Right lobe of liver (tissue), 6 donors: ENCODE measurements around the gene GPRC5C. TPM values are rescaled to one million over a fixed set of nuclear protein-coding genes. Genes with fewer than 3 reads are reported as not detected.
A peak's percentile ranks its signal among the peaks of the same experiment; 100 is the strongest.

Source experiments
- ATAC-seq, 4 donors: fragments of 200-7000 bp; cut with Tn5 transposase; one replicate each; pipeline ENCODE4 v1.9.1; 2020; ENCODE audit warnings: mild to moderate bottlenecking in 4 of 4, moderate library complexity in 4 of 4
- DNase-seq, 3 donors: peaks; one replicate each; pipeline ENCODE4 v3.0.0-alpha.2; 2020
- H3K27ac ChIP-seq, 3 donors: fragments of 200-600 bp; one replicate each; pipeline ENCODE4 v1.8.0; 2022
- H3K27me3 ChIP-seq, 2 donors: fragments of 200-600 bp; one replicate each; pipeline ENCODE4 v1.8.0; 2022
- H3K36me3 ChIP-seq, 4 donors: fragments of 200-600 bp; sonication (generic) in 1 of 4; one replicate each; pipeline versions ENCODE4 v1.5.1 to v1.8.0; 2017 to 2022; ENCODE audit warnings: control low read depth in 1 of 4
- H3K4me1 ChIP-seq, 4 donors: fragments of 200-600 bp; sonication (generic) in 1 of 4; one replicate each; pipeline versions ENCODE4 v1.5.1 to v1.8.0; 2017 to 2022; ENCODE audit warnings: control low read depth in 1 of 4
- H3K4me3 ChIP-seq, 3 donors: fragments of 200-600 bp; one replicate each; pipeline ENCODE4 v1.8.0; 2022
- H3K9me3 ChIP-seq, 4 donors: fragments of 200-600 bp; sonication (generic) in 1 of 4; one replicate each; pipeline versions ENCODE4 v1.5.1 to v1.8.0; 2017 to 2022; ENCODE audit warnings: control low read depth in 1 of 4
- POLR2A ChIP-seq: fragments of 450-650 bp; IDR thresholded peaks from one replicate; pipeline ENCODE4 v1.6.1; 2017; ENCODE audit warnings: antibody characterized with exemption, mild to moderate bottlenecking
- WGBS: methylation state at CpG from one replicate; pipeline ENCODE4 v1.1.6; 2018; ENCODE audit warnings: low coverage, low lambda C conversion rate; ENCODE audit not compliant: insufficient coverage; ENCODE audit errors: missing lambda C conversion rate; 5-methylcytosine and 5-hydroxymethylcytosine counted together
- intact Hi-C, 2 donors: fragments of 100-400 bp; cut with DNase I; formaldehyde crosslinking; loops; one replicate each; pipeline versions ENCODE4 v1.11.2 to v1.14.1; 2022
- total RNA-seq, 6 experiments: library from RNA; depleted of rRNA in 2 of 6; stranded (reverse); fragments of >200 nt in 2 of 6; fragmentation: NEBNext Ultra II Directional in 3 of 6; extraction: Animal tissue kit (Norgen Biotek cat#: 25700) in 3 of 6; gene quantifications; one replicate each; pipeline versions ENCODE4 v1.1.0 to v1.2.4, GENCODE V29; 2016 to 2023
- TF ChIP-seq, protein P1 (sequence below), 4 donors: fragments of 200-600 bp in 3 of 4; fragments of 450-650 bp in 1 of 4; IDR thresholded peaks; one replicate each; pipeline versions ENCODE4 v1.5.1 to v1.8.0; 2016 to 2022; ENCODE audit warnings: antibody characterized with exemption in 4 of 4, mild to moderate bottlenecking in 2 of 4
- donor health status: DM: no; HTN: yes; CAD: no.
- donor health status: DM: no; HTN: no; CAD: no.
- donor health status: DM: no; HTN: no; CAD: no.
- donor health status: DM: no; HTN: yes; CAD: no.
- donor health status: DM: no; HTN: yes; CAD: no.

Gene GPRC5C
- total RNA-seq, 6 experiments from 2014 or later = 120 to 215 (median 131) TPM

- intact Hi-C loops = no loop called here
- Histone ChIP-seq H3K4me3 (peak overlapping the region; percentile 34 to 58 (median 36)), H3K36me3 (peaks cover 0 to 4% (median 0%) of the 10 kb centered on the region in 4 donors), H3K4me1 (peaks cover 0 to 73% (median 29%) of the 10 kb centered on the region in 4 donors), H3K27ac (peak overlapping the region; percentile 83 to 99 (median 92)), H3K9me3 (no peaks in the 10 kb centered on the region), H3K27me3 (no peaks in the 10 kb centered on the region)
- DNase-seq (peak; percentile 69 to 91 (median 89)), ATAC-seq (peak; percentile 48 to 63 (median 59))
- WGBS = 33% methylated on average over 8 of the region's 22 CpGs
- TF ChIP-seq POLR2A = peak; percentile 64
- TF ChIP-seq, protein P1, sequence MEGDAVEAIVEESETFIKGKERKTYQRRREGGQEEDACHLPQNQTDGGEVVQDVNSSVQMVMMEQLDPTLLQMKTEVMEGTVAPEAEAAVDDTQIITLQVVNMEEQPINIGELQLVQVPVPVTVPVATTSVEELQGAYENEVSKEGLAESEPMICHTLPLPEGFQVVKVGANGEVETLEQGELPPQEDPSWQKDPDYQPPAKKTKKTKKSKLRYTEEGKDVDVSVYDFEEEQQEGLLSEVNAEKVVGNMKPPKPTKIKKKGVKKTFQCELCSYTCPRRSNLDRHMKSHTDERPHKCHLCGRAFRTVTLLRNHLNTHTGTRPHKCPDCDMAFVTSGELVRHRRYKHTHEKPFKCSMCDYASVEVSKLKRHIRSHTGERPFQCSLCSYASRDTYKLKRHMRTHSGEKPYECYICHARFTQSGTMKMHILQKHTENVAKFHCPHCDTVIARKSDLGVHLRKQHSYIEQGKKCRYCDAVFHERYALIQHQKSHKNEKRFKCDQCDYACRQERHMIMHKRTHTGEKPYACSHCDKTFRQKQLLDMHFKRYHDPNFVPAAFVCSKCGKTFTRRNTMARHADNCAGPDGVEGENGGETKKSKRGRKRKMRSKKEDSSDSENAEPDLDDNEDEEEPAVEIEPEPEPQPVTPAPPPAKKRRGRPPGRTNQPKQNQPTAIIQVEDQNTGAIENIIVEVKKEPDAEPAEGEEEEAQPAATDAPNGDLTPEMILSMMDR (IDR thresholded peaks at IDR 0.05) = no peak
Measured at GRCh38 chr17:74452841-74453661, 21.2 kb downstream of the GPRC5C start.

GRCh38 chr17:74453665-74454196, 21.8 kb downstream of the GPRC5C start:
- intact Hi-C loops = no loop called here
- Histone ChIP-seq H3K27ac (peak overlapping the region; percentile 83 to 99 (median 92)), H3K4me3 (peak overlapping the region; percentile 34 to 58 (median 36)), H3K36me3 (peaks cover 0 to 4% (median 0%) of the 10 kb centered on the region in 4 donors), H3K27me3 (no peaks in the 10 kb centered on the region), H3K9me3 (no peaks in the 10 kb centered on the region), H3K4me1 (peaks cover 0 to 66% (median 26%) of the 10 kb centered on the region in 4 donors)
- ATAC-seq = peak; percentile 14 to 92 (median 52)
- WGBS = no CpG with 5 or more reads among the region's 43 CpGs
- no peak for TF ChIP-seq POLR2A
- TF ChIP-seq, protein P1 (IDR thresholded peaks at IDR 0.05) = no peak
- peak in 1 of 3 donors; percentile 97 for DNase-seq

DNA sequence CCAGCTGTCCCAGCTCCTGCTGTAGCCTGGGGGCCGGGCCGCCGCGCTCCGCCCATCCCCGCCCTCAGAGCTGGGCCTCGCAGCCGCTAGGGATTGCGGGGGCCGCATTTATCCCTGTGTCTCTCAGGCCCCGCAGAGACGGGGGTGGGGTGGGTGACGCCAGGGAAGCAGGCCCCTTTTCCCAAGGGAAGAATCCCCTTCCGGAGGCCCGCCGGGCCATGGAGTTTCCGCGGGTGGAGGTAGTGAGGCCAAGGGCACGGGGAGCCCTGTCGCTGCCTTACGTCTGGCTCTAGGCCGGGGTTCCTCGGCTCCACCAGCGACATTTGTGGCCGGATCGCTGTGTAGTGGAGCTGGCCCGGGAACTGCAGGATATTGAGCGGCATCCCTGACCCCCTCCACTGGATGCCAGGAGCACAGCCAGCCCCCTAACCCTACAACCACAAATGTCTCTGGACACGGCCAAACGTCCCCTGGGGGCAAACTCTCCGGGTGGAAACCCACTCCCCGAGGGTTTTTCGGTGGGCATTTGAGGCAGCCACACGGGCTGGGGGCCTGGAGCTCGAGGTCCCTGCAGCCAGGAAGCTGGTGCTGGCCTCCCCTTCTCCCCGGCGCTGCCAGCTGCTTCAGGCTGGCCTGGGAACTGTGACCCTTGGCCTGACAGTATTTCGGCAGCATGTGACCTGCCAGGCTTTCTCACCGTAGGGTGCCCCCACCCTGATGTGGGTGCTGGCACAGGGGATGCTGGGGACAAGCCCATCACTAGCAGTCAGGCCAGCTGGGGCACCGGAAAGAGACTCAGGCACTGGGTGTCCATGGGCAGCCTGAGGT, 22.5 kb downstream of the GPRC5C start:
- TF ChIP-seq POLR2A = peak; percentile 80
- TF ChIP-seq, protein P1 (IDR thresholded peaks at IDR 0.05) = peak; percentile 20 to 34 (median 22)
- peak; percentile 51 to 83 (median 70) for ATAC-seq
- peak overlapping the region; percentile 83 to 99 (median 92) for H3K27ac ChIP-seq
- peak; percentile 87 to 97 (median 96) for DNase-seq
- H3K9me3 ChIP-seq = no peaks in the 10 kb centered on the region
- no peaks in the 10 kb centered on the region for H3K27me3 ChIP-seq
- peaks cover 0 to 4% (median 0%) of the 10 kb centered on the region in 4 donors for H3K36me3 ChIP-seq
- peaks cover 0 to 59% (median 23%) of the 10 kb centered on the region in 4 donors for H3K4me1 ChIP-seq
- WGBS = 10% methylated on average over 2 of the region's 40 CpGs
- peak overlapping the region; percentile 36 to 58 (median 43) for H3K4me3 ChIP-seq
- intact Hi-C loops = loop anchor here in 1 of 2 donors (5.0 kb wide), 1 partner anchor 77 kb away; no protein-coding TSS in a partner anchor

- no peaks in the 10 kb centered on the region for H3K27me3 ChIP-seq
- no peak overlapping the region for H3K4me3 ChIP-seq
- no peak for TF ChIP-seq POLR2A
- TF ChIP-seq, protein P1 (IDR thresholded peaks at IDR 0.05) = no peak
- H3K36me3 ChIP-seq = peaks cover 0 to under 1% (median 0%) of the 10 kb centered on the region in 4 donors
- H3K4me1 ChIP-seq = peaks cover 0 to 55% (median 20%) of the 10 kb centered on the region in 4 donors
- no peaks in the 10 kb centered on the region for H3K9me3 ChIP-seq
- intact Hi-C loops = loop anchor here in 1 of 2 donors (5.0 kb wide), 1 partner anchor 78 kb away; no protein-coding TSS in a partner anchor
- no peak for ATAC-seq
- 37% methylated on average over 4 of the region's 15 CpGs for WGBS
- DNase-seq = no peak
- peak overlapping the region; percentile 83 to 99 (median 92) for H3K27ac ChIP-seq
Measured at GRCh38 chr17:74455025-74455545, 23.2 kb downstream of the GPRC5C start.
